ENCODE results near the gene GREB1L.

DNA sequence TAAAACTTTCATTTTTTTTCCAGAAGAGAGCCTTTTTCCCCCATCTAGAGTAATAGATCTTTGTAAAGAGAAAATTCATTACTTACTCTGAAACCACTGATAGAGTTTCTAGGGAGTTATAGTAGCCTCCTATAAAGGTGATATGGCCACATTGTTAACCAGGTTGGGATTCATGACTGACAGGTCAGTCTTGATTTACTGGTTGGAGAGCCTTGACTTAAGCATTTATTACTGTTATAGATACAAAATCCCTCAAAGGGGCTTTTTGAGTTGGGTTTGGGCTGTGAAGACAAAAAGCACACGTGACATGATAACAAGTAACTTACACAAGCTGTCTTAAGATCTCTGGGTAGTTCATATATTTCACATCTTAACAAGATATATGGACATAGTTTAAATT, 141.0 kb downstream of the GREB1L start:
- TF ChIP-seq CTCF (IDR thresholded peaks at IDR 0.05): no peak
- TF ChIP-seq POLR2A (IDR thresholded peaks at IDR 0.05): no peak

All from adrenal gland (tissue), 5 donors.